HepG2 (cell line): ENCODE measurements around the gene U2AF2. TPM values are rescaled to one million over a fixed set of nuclear protein-coding genes. Genes with fewer than 3 reads are reported as not detected.
A peak's percentile ranks its signal among the peaks of the same experiment; 100 is the strongest.

ENCODE experiments used
- ADNP ChIP-seq: sonication (generic); formaldehyde crosslinking; IDR thresholded peaks from 2 replicates; pipeline ENCODE4 v1.4.0; 2020; ENCODE audit warnings: missing genetic modification reagents
- ARID2 ChIP-seq: sonication (generic); formaldehyde crosslinking; IDR thresholded peaks from 2 replicates; pipeline ENCODE4 v1.8.1; 2022; ENCODE audit warnings: mild to moderate bottlenecking, missing genetic modification reagents, borderline replicate concordance
- ELF3 ChIP-seq: IDR thresholded peaks from 2 replicates; pipeline ENCODE4 v1.6.1; 2016; ENCODE audit warnings: missing genetic modification reagents, missing compliant biosample characterization
- ERF ChIP-seq: IDR thresholded peaks from 2 replicates; pipeline ENCODE4 v1.6.1; 2018; ENCODE audit warnings: missing biosample characterization, missing genetic modification reagents
- FOXK1 ChIP-seq: sonication (generic); formaldehyde crosslinking; IDR thresholded peaks from 2 replicates; pipeline ENCODE4 v1.4.0; 2020; ENCODE audit warnings: low read depth, missing genetic modification reagents, borderline replicate concordance
- FOXO1 ChIP-seq: sonication (generic); formaldehyde crosslinking; IDR thresholded peaks from 2 replicates; pipeline ENCODE4 v1.4.0; 2020; ENCODE audit warnings: missing genetic modification reagents
- GABPB1 ChIP-seq: IDR thresholded peaks from 2 replicates; pipeline ENCODE4 v1.6.1; 2016; ENCODE audit warnings: mild to moderate bottlenecking, missing genetic modification reagents, moderate library complexity, missing compliant biosample characterization
- HES4 ChIP-seq: sonication (generic); formaldehyde crosslinking; IDR thresholded peaks from 2 replicates; pipeline ENCODE4 v1.9.0; 2021; ENCODE audit warnings: mild to moderate bottlenecking, missing genetic modification reagents, borderline replicate concordance
- HNF4G ChIP-seq, 2 experiments: sonication (generic) in 1 of 2; formaldehyde crosslinking in 1 of 2; IDR thresholded peaks; 2 replicates each; pipeline versions ENCODE4 v1.4.0 to v1.6.1; 2011 to 2020; ENCODE audit warnings: borderline replicate concordance in 2 of 2, low read depth in 2 of 2, mild to moderate bottlenecking in 2 of 2, low read length in 1 of 2, missing genetic modification reagents in 1 of 2, moderate library complexity in 1 of 2
- LBX2 ChIP-seq: sonication (generic); formaldehyde crosslinking; IDR thresholded peaks from 2 replicates; pipeline ENCODE4 v1.5.0; 2020; ENCODE audit warnings: missing genetic modification reagents, mild to moderate bottlenecking, borderline replicate concordance
- MXD3 ChIP-seq: IDR thresholded peaks from 2 replicates; pipeline ENCODE4 v1.6.1; 2016; ENCODE audit warnings: mild to moderate bottlenecking, missing biosample characterization, missing genetic modification reagents
- NFE2 ChIP-seq: sonication (generic); formaldehyde crosslinking; IDR thresholded peaks from 2 replicates; pipeline ENCODE4 v1.4.0; 2020; ENCODE audit warnings: missing genetic modification reagents
- NFE2L2 ChIP-seq: fragments of 150-350 bp; IDR thresholded peaks from 2 replicates; pipeline ENCODE4 v1.6.1; 2014; ENCODE audit warnings: low read length
- RFX1 ChIP-seq: fragments of 450-650 bp; IDR thresholded peaks from 2 replicates; pipeline ENCODE4 v1.6.1; 2017
- RFXANK ChIP-seq: IDR thresholded peaks from 2 replicates; pipeline ENCODE4 v1.6.1; 2016
- SMYD3 ChIP-seq: sonication (generic); formaldehyde crosslinking; IDR thresholded peaks from 2 replicates; pipeline ENCODE4 v1.8.1; 2023; ENCODE audit warnings: mild to moderate bottlenecking, missing genetic modification reagents
- TCF7L2 ChIP-seq: IDR thresholded peaks from 2 replicates; pipeline ENCODE4 v1.6.1; 2011; ENCODE audit warnings: mild to moderate bottlenecking, low read depth, low read length, moderate library complexity
- TIGD3 ChIP-seq: sonication (generic); formaldehyde crosslinking; IDR thresholded peaks from 2 replicates; pipeline ENCODE4 v1.5.1; 2020; ENCODE audit warnings: mild to moderate bottlenecking, missing genetic modification reagents, borderline replicate concordance
- TP53 ChIP-seq: sonication (generic); formaldehyde crosslinking; conservative IDR thresholded peaks from 2 replicates; pipeline ENCODE4 v1.4.0; 2020; ENCODE audit warnings: missing genetic modification reagents
- ZBTB8A ChIP-seq: sonication (generic); formaldehyde crosslinking; IDR thresholded peaks from 2 replicates; pipeline ENCODE4 v1.4.0; 2020; ENCODE audit warnings: mild to moderate bottlenecking, low read depth, missing genetic modification reagents, borderline replicate concordance
- ZFP91 ChIP-seq: sonication (generic); formaldehyde crosslinking; IDR thresholded peaks from 2 replicates; pipeline ENCODE4 v1.9.0; 2022; ENCODE audit warnings: missing genetic modification reagents, mild to moderate bottlenecking, borderline replicate concordance
- ZNF230 ChIP-seq: sonication (generic); formaldehyde crosslinking; IDR thresholded peaks from 2 replicates; pipeline ENCODE4 v1.4.0; 2020; ENCODE audit warnings: mild to moderate bottlenecking, missing genetic modification reagents
- ZNF660 ChIP-seq: sonication (generic); formaldehyde crosslinking; IDR thresholded peaks from 2 replicates; pipeline ENCODE4 v1.5.1; 2020; ENCODE audit warnings: mild to moderate bottlenecking, low read depth, missing genetic modification reagents, borderline replicate concordance
- ZNF790 ChIP-seq: sonication (generic); formaldehyde crosslinking; IDR thresholded peaks from 2 replicates; pipeline ENCODE4 v1.8.0; 2022; ENCODE audit warnings: missing genetic modification reagents, mild to moderate bottlenecking, borderline replicate concordance
- ZSCAN12 ChIP-seq: sonication (generic); formaldehyde crosslinking; IDR thresholded peaks from 2 replicates; pipeline ENCODE4 v1.9.0; 2021; ENCODE audit warnings: mild to moderate bottlenecking, missing genetic modification reagents
- polyA plus RNA-seq, 8 experiments: library from polyadenylated mRNA; depleted of rRNA in 3 of 8; stranded (reverse) in 7 of 8; unstranded in 1 of 8; fragments of >200 nt; fragmentation: Illumina TruSeq in 4 of 8; extraction: Trizol in 4 of 8; gene quantifications; 2 replicates each; pipeline versions ENCODE4 v1.2.1 to v1.2.3, GENCODE V29; 2011 to 2016; ENCODE audit warnings: low read depth in 4 of 8, missing spikeins in 1 of 8, mixed read lengths in 1 of 8; ENCODE audit not compliant: insufficient read depth in 1 of 8
- total RNA-seq, 5 experiments: library from RNA; depleted of rRNA; stranded (reverse); fragments of >200 nt; fragmentation: Illumina TruSeq; extraction: Trizol; gene quantifications; 2 replicates each; pipeline ENCODE4 v1.2.3, GENCODE V29; 2016; ENCODE audit warnings: low read depth in 1 of 5

Gene U2AF2
- total and polyA plus RNA-seq, 2 of the 13 experiments (the other 11 are each of a cell fraction or from before 2014, with no cell fraction given), result 84.3 to 124 TPM

GRCh38 chr19:55643003-55643886 lies 11.6 kb upstream of the U2AF2 start, which contains the start of gene ZNF581 (continued):
- TF ChIP-seq LBX2 (CRISPR knock-in tag), result no peak
- TF ChIP-seq FOXK1 (CRISPR knock-in tag), result peak; percentile 41; the same call in 1 of the 2 replicates
- TF ChIP-seq ELF3 (CRISPR knock-in tag), result peak; percentile 60
- 0 out of 2 replicates have a peak, but pooled peaks have one; percentile 28 for TF ChIP-seq ARID2 (CRISPR knock-in tag)
- 0 out of 2 replicates have a peak, but pooled peaks have one; percentile 25 for TF ChIP-seq ZNF230 (CRISPR knock-in tag)
- TF ChIP-seq ZNF790 (CRISPR knock-in tag), result peak; percentile 77; the same call in 1 of the 2 replicates
- TF ChIP-seq ZFP91 (CRISPR knock-in tag), result peak; percentile 74; the same call in 1 of the 2 replicates
- TF ChIP-seq HNF4G (IDR thresholded peaks at IDR 0.05; ENCODE audit: borderline replicate concordance, low read depth, low read length), result no peak
- TF ChIP-seq HNF4G (CRISPR knock-in tag; IDR thresholded peaks at IDR 0.05; ENCODE audit: borderline replicate concordance, low read depth), result no peak
- peak; percentile 60; the same call in 1 of the 2 replicates for TF ChIP-seq TIGD3 (CRISPR knock-in tag)
- TF ChIP-seq ADNP (CRISPR knock-in tag), result no peak
- no peak for TF ChIP-seq ZSCAN12
- no peak for TF ChIP-seq ZBTB8A (CRISPR knock-in tag)
- 0 out of 2 replicates have a peak, but pooled peaks have one; percentile 12 for TF ChIP-seq SMYD3 (CRISPR knock-in tag)
- no peak for TF ChIP-seq TP53 (CRISPR knock-in tag)
- TF ChIP-seq HES4 (CRISPR knock-in tag), result no peak; the same call in 1 of the 2 replicates
- peak; percentile 50; the same call in 1 of the 2 replicates for TF ChIP-seq ERF (CRISPR knock-in tag)
- no peak for TF ChIP-seq TCF7L2
- TF ChIP-seq NFE2, result no peak
- no peak for TF ChIP-seq FOXO1 (CRISPR knock-in tag)
- TF ChIP-seq NFE2L2, result no peak
- no peak for TF ChIP-seq RFXANK (CRISPR knock-in tag)
- no peak for TF ChIP-seq ZNF660 (CRISPR knock-in tag)
- no peak for TF ChIP-seq RFX1
- TF ChIP-seq MXD3, result peak; percentile 57; the same call in 1 of the 2 replicates
- TF ChIP-seq GABPB1, result peak; percentile 94
